Measurements from ENCODE around the gene ZNF320. TPM values are rescaled to one million over a fixed set of nuclear protein-coding genes. Genes with fewer than 3 reads are reported as not detected.

Gene ZNF320
- total and polyA plus RNA-seq, 9 of the 15 experiments (the other 6 are each of a cell fraction or from before 2014, with no cell fraction given): 5.4 to 25.6 (median 11.7) TPM

- no peaks in the 10 kb centered on the region for H4K20me1 ChIP-seq (replicated peaks; ENCODE audit: control insufficient read depth, insufficient read depth, low read length)
- H3K9ac ChIP-seq (ENCODE audit: insufficient read depth in 1 of 2, low read depth in 2 of 2, low read length in 2 of 2): no peak overlapping the region
- peaks cover 16% of the 10 kb centered on the region for H3K79me2 ChIP-seq (ENCODE audit: control insufficient read depth, insufficient read depth, low read length)
- H3K27ac ChIP-seq (ENCODE audit: extremely low read depth, low read depth, low read length): no peak overlapping the region
- no peak overlapping the region for H2AFZ ChIP-seq (ENCODE audit: low read depth, low read length)
- intact Hi-C loops (cut with micrococcal nuclease) (no loop called here), in situ Hi-C loops (cut with MboI) (no loop called here)
- POLR2A ChIA-PET: no interaction called here
- TF ChIP-seq HDAC6 (IDR thresholded peaks at IDR 0.05; ENCODE audit: low read depth, low read length): no peak
- TF ChIP-seq HMG20A (CRISPR knock-in tag; conservative IDR thresholded peaks at IDR 0.05): no peak
- no peak for TF ChIP-seq ZNF133 (CRISPR knock-in tag; IDR thresholded peaks at IDR 0.05)
- no peak for TF ChIP-seq ZZZ3 (IDR thresholded peaks at IDR 0.05)
- no peak for TF ChIP-seq ZNF239 (CRISPR knock-in tag; IDR thresholded peaks at IDR 0.05)
- TF ChIP-seq THAP12 (CRISPR knock-in tag; IDR thresholded peaks at IDR 0.05): no peak
- TF ChIP-seq GATAD2A (IDR thresholded peaks at IDR 0.05): no peak
- no peak for TF ChIP-seq IFI16 (CRISPR knock-in tag; IDR thresholded peaks at IDR 0.05)
- no peak for TF ChIP-seq FOXK2 (conservative IDR thresholded peaks at IDR 0.05 in 1 of 2, IDR thresholded peaks at IDR 0.05 in 1 of 2; ENCODE audit: low read depth in 2 of 2)
- no peak for TF ChIP-seq HEY1 (CRISPR knock-in tag; IDR thresholded peaks at IDR 0.05; ENCODE audit: borderline replicate concordance)
- TF ChIP-seq PBX2 (CRISPR knock-in tag; IDR thresholded peaks at IDR 0.05; ENCODE audit: low read depth): no peak
- no peak for TF ChIP-seq PBX2 (tag; conservative IDR thresholded peaks at IDR 0.05; ENCODE audit: low read depth)
- TF ChIP-seq PATZ1 (CRISPR knock-in tag; IDR thresholded peaks at IDR 0.05; ENCODE audit: borderline replicate concordance): no peak
- TF ChIP-seq ETV1 (tag; conservative IDR thresholded peaks at IDR 0.05; ENCODE audit: low read depth): no peak
- no peak for TF ChIP-seq KLF10 (CRISPR knock-in tag; IDR thresholded peaks at IDR 0.05)
- TF ChIP-seq HLTF (IDR thresholded peaks at IDR 0.05): no peak
- no peak for TF ChIP-seq NFXL1 (CRISPR knock-in tag; IDR thresholded peaks at IDR 0.05)
- no TSS peak for BruUV-seq (replicated peaks)
- FAIRE-seq (no peak), DNase-seq (ENCODE audit: extremely low read depth in 1 of 4, low spot score in 3 of 4) (no peak), ATAC-seq (no peak)
- 90% methylated on average over 24 of the region's 24 CpGs for WGBS (ENCODE audit: insufficient coverage, low coverage, missing lambda C conversion rate)
- no peaks in the 10 kb centered on the region for H3K27me3 ChIP-seq (ENCODE audit: control insufficient read depth in 2 of 2, insufficient read depth in 2 of 2, low read length in 2 of 2)
- no peak overlapping the region for H3K4me3 ChIP-seq
- no peaks in the 10 kb centered on the region for H3K9me1 ChIP-seq (ENCODE audit: control insufficient read depth, insufficient read depth, low read length)
- peaks cover 9% of the 10 kb centered on the region for H3K36me3 ChIP-seq (ENCODE audit: control insufficient read depth, insufficient read depth, low read length)
- no peak overlapping the region for H3K4me2 ChIP-seq (ENCODE audit: insufficient read depth, low read length)
- H3K4me1 ChIP-seq (replicated peaks in 1 of 2; ENCODE audit: control insufficient read depth in 2 of 2, insufficient read depth in 2 of 2, low read length in 2 of 2): peaks cover 1 to 10% of the 10 kb centered on the region in 2 experiments; a peak in 4 of 5 replicates
- H3K9me3 ChIP-seq (replicated peaks; ENCODE audit: control insufficient read depth, insufficient read depth, low read depth, low read length): peaks cover 26% of the 10 kb centered on the region
- CTCF ChIA-PET (ENCODE audit: low intra/inter-chr PET ratio): interaction anchor here (0.7 kb wide), 1 partner anchor 51 kb away, joined by 3 read pairs; no protein-coding TSS in a partner anchor
These were observed 48.4 kb upstream of the ZNF320 start for GRCh38 chr19:52945652-52946321.

Data from K562 (cell line).